NCI-H82 (cell line): ENCODE measurements around the gene GRIP1.
A peak's percentile ranks its signal among the peaks of the same experiment; 100 is the strongest.

ENCODE experiments used
- DNase-seq: peaks from one replicate; lab custom pipeline; 2025; lab: John Stamatoyannopoulos, UW

The GRIP1 gene

DNA sequence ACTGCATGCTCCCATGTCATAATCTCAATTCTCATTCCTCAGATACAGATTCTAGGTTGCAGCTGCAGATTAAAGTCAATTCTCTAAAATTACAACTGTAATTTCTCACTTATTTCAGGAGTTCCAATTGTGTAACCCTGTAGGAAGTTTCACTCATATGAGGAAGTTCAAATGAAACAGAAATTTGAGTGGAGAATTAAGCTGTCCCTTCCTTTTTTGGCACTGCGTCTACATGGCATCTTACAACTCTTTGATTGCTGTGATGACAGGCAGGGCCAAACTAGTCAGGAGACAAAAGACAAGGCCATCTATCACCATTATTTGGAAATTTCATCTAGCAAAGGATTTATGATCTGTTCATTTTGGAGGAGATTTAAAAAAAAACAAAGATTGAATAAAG is 13.3 kb upstream of the GRIP1 start:
- DNase-seq = no peak

DNA sequence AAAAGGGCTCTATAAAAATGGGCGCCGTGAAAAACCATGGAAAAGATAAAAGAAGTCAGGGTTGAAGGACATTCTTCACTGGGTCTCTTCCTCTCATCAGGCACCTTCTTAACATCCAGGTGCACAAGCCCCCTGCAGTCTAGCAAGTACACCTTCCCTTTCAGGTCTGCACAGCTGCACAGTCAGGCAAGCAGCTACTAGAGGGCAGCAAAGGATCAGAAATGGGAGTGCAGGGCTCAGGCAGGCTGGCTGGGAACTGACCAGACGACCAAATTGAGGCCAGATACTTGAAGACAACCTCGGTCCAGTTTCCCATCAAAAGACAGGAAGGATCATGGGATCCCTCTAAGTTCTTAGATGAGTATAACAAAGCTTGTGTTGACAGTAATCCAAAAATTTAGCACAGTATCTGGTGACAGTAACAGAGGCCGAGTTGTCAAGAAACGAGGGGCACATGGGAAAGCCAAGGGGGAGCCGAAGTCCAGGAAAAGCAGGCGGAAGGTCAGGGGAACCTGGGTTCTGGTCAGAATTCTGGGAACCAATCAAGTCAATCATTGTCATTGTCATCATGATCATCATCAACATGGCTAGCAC is 10.1 kb upstream of the GRIP1 start:
- peak; percentile 79 for DNase-seq

- DNase-seq = no peak
Measured at GRCh38 chr12:66684222-66684621, 5.3 kb upstream of the GRIP1 start.

GRCh38 chr12:66683822-66684221 is 4.9 kb upstream of the GRIP1 start:
- DNase-seq = no peak

- DNase-seq = no peak
Measured at GRCh38 chr12:66683073-66683472, 4.2 kb upstream of the GRIP1 start.

- no peak for DNase-seq
Measured at GRCh38 chr12:66679461-66680084, 697 bp upstream of the GRIP1 start.

GRCh38 chr12:66676241-66676640 is 2.6 kb downstream of the GRIP1 start:
- DNase-seq = no peak

DNA sequence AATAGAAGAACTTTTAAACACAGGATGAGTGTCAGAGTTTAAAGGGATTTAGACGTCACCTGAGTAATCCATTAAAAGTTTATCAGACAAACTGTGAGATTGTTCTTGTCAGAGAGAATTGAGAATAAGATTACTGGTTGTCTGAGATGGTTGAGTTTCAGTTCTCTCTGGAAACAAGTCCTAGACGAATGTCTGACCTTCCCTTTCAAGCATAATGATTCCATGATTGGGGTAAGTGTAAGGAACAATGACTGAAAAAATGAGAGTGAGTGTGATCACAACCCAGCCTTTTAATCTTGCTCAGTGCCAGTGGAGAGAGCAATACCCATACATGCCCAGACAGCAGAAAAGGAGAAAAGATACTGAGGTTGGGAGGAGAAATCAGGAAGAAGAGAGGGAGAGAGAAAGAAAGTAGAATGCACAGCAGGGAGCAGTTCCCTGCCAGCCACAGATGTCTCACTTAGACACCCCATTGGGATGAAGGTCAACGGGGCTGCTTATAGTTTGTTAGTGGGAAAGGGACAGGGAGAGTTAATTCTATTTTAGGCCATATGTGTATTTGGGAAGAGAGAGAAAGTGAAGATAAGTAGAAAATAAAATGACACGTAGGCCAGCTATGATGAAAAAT is 4.3 kb downstream of the GRIP1 start:
- DNase-seq = no peak

DNA sequence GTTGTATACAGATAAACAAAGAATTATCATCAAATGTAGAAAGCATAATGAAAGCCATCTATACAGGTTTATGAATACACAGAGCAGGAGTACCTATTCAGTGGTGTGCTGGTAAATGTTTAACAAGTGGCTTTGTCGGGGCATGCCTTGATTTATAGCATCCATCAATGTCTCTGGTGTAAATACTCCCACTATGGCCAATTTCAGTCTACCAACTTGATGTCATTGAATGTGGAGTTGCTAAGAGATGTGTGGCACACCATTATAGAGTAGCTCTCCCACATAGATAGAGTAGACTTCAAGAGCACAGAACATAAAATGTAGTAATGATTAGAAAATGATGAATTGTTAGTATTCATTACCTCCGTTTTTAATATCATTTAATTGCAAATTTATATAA is 9.3 kb downstream of the GRIP1 start:
- no peak for DNase-seq

DNA sequence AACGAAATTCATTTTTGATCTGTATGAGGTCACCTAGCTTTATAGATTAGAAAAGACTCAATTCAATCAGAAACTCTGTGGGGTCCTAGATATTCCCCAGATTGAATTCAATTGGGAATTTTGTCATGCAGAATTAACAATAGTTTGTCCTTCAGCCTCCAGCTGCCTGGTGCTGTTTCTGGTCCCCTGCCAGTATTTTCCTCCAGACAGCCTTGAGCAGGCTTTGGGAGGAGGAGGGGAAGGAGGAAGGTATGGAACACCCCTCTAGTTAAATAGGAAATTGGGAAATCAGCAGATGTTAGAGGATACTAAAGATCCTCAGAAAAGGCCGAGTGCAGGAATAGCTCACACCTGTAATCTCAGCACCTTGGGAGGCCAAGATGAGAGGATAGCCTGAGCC is 10.6 kb downstream of the GRIP1 start:
- no peak for DNase-seq

DNA sequence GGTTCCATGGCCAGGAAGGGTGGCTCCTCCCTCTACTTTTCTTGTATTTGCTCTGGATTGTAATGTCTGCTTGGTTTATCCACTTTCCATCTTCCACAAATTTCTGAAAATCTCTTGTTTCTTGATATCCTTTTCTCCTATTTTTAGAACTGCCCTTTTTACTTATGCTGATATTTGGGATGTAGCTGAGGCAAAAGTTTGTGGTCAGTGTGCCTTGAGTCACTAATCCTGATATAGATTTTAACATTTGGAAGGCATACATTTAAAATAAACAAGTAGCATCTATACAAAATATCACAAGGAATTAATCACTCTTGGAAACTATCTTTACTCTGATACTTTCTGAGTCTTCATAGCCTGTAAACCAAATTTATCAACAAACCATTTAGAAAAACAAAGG is 11.0 kb downstream of the GRIP1 start:
- DNase-seq = no peak

DNA sequence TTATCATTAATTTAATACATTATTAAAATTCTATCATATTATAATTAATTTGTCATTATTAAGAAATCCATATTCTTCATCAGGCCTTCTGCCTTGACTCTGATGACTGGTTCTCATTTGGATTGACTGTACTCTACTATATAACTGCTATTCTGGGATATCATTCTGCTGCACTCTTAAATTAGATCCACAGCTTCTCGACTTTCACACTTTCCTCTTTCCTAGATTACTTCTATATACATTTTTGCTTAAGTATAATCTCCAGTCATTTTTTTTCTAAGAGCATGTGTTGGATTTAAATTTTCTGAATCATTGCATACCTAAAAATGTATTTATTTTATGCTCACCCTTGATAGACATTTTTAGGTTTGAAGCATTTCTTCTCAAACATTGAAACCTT is 12.4 kb downstream of the GRIP1 start:
- DNase-seq = no peak

- no peak for DNase-seq
Measured at GRCh38 chr12:66665435-66665985, 13.4 kb downstream of the GRIP1 start.

DNA sequence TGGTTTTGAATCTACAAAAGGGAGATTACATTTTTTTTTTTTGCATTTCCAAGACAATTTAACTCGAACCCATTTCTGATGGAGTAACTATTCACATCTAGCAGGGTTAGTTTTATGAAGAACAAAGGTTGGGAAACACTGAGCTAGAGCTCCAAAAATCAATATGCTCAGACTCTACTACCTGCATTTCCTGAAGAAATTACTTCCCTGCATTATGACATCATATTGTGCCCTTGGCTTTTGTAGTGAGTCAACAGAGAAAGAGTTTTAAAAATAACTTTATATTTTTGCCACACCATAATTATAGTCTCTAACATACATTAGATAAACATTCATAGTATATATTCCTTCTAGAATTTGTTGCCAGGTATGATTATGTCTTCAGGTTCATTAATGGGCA is 14.8 kb downstream of the GRIP1 start:
- DNase-seq = no peak

GRCh38 chr12:66663611-66664010 is 15.3 kb downstream of the GRIP1 start:
- no peak for DNase-seq

DNA sequence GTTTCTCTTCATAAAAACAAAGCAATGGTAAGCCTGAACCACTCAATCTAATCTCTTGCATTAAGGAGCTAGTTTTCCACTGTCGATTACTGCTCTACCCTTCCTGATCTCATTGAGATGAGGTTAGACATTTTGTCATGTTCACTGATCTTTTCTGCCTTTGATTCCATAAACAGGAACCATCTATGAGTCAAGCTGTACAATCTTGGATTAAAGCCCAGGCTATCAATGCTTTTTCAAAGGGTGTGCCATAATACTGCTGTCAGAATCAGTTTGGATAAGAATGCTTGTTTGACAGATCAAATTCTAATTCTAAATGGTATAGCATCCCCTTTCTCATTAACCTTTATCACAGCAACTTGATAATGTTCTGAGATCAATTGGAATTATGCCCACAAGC is 16.1 kb downstream of the GRIP1 start:
- no peak for DNase-seq

- no peak for DNase-seq
Measured at GRCh38 chr12:66662179-66662578, 16.7 kb downstream of the GRIP1 start.

DNA sequence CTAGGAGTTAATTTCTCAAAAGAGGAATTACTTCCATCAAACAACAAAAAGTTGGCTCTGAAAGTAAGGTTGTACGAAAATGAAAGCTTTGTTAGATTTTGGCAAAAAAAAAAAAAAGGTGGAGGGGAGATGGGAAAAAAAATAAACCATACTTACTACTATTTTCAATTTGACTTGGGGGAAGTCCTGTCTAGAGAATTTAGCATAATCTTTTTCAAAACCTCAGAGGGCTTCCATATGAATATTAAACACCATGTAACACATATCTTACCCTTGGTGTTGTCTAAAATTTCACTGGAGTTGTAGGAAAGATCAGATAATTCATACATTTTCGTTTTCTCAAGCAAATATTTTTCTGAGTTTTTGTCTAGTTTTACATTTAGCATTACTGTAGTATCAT is 17.5 kb downstream of the GRIP1 start:
- no peak for DNase-seq

DNA sequence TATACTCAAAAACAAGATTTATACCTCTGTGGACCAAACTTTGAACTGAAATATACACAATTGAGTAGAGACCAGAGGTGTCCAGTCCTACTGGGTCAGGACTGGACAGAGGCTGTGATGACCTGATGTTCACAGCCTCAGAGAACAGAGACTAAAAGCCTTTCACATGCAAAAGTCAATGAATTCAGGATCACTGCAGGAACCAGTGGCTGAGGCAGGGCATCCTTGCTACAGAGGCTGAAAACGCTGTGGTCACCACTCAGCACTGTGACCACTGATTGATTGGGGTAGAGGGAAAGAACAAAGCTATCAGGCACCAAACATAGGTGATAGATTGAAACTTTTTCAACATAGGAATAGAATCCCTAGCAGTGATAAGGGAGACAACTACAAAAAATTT is 25.1 kb downstream of the GRIP1 start:
- DNase-seq = no peak

GRCh38 chr12:66648033-66648735 is 30.7 kb downstream of the GRIP1 start:
- peak; percentile 26 for DNase-seq

DNA sequence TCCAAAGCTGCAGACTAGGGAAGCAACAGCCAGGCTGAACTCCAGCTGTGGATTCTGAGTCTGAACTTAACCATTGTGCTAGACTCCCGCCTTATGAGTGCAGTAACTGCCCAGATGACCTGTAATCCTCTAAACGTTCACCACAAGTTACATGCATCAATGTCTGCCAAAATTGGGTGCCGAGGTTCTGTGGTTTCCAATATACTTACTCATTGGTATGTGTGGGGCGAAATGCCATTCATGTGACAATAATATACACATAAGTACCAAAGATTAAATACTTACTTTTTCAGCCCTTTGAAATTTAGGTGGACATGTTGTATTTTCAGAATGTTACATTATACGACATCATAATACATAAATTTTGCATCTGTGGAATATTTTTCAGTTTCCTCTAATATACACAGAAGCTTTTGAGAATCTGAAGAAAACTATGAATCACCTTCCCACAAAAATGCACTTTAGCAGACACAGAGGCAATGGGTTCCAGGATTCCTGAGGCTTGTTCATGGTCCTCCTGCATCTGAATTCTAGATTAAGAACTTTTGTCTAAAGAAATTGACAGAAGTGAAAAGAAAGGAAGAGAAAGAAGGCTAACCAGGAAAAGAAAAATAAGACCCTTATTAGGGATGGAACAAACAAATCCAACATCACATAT is 31.7 kb downstream of the GRIP1 start:
- DNase-seq = no peak

- no peak for DNase-seq
Measured at GRCh38 chr12:66644151-66644550, 34.7 kb downstream of the GRIP1 start.
